Fibroblast of skin of left quadriceps (primary cell): ENCODE measurements around the gene TTLL5.

Experiments used
- DNase-seq, 2 experiments: peaks; one replicate each; pipeline ENCODE4 v3.0.0-alpha.2; 2013; ENCODE audit warnings: low read depth in 2 of 2

TTLL5 gene

DNA sequence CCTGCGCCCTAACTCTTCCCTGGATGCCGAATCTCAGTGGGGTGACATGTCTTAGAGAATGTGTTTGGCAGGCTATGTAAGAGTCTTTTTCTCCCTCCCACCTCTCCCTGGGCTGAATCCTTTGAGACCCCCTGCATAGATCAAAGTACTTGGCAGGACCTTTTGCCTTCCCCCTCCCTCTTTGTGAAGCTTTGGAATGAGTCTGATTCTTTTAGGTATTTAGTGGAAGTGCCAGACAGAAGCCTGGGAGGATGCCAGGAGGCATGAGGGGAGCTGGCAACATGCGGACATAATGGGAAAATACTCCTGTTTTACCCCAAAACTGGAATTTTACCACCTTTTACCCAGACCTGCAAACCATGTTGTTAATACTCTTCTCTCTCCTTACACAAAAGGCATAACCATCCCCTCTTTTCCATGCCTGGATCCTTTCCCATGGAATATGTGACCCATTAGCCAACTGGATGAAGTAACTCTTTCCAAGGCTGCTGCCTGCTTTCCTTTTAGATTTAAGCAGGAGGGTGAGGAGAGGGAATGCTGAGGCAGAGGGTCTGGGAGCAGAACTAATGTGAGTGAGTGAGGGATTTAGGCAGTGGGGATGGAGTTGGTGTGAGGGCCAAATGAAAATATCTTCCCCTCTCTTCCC lies 41.7 kb downstream of the TTLL5 start:
- no peak for DNase-seq

DNA sequence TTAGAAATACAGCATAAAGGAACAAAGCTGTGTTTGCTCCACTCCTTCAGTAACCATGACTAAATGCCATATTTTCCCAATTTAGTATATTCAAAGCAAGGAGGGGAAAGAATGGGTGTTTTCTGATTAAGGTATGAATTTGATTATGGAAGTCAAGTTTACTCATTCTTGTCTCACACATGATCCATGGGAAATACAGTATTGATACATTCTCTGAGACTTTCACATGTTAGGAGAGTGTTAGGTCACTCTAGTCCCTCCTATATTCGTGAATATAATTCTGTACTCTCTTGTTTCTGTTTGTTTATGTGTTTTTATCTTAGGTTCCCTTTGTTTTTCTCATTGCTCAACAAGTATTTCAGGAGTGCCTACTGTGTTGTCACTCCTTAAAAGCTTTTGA lies 42.4 kb downstream of the TTLL5 start:
- no peak for DNase-seq

- DNase-seq = no peak
These were observed 44.0 kb downstream of the TTLL5 start for GRCh38 chr14:75705014-75705413.

DNA sequence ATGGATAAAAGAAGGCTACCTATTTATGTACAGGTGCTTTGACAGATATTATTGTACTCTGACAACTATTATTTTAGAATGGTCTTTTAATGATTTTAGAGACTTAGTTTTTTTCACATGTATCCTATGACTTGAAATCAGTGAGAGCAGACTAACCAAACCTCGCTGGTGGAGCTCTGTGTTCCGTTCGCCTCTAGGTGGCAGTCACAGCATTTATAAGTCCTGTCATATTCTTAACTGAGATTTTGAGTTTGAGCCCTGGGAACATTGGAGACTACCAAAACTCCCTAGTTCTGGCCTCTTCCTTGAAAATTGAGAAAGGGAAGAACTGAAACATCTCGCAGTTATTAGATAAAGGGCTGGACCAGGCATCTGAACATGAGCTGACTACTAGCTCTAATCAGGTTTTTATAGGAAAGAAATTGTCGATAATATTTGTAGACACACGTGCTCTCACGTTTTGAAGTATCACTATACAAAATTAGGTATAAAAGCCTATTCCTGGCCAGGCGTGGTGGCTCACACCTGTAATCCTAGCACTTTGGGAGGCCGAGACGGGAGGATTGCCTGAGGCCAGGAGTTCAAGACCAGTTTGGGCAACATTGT lies 48.3 kb downstream of the TTLL5 start:
- DNase-seq = peak in 1 of 2 experiments; percentile 63

- peak in 1 of 2 experiments; percentile 42 for DNase-seq
These were observed 50.2 kb downstream of the TTLL5 start for GRCh38 chr14:75711105-75711795.

- DNase-seq = peak; percentile 55 to 62
These were observed 50.8 kb downstream of the TTLL5 start for GRCh38 chr14:75711796-75712211.

DNA sequence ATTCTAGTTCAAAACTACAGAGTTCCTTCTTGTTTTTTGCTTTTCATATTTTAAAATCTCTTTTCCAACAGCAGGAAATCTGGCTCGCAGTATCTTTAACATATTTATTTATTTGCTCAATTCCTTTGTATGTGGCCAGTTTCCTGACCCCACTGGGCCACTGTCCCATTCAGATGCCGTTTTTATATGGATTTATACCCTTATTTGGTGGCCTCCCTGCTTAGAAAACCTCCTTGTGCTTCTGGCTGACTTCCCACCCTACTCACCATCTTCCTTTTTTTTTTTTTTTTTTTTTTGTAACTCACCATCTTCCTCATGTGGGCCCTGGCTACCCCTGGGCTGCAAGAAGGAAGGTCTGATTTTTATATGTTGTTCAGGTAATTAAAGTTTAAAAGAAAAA lies 53.9 kb downstream of the TTLL5 start:
- no peak for DNase-seq

DNA sequence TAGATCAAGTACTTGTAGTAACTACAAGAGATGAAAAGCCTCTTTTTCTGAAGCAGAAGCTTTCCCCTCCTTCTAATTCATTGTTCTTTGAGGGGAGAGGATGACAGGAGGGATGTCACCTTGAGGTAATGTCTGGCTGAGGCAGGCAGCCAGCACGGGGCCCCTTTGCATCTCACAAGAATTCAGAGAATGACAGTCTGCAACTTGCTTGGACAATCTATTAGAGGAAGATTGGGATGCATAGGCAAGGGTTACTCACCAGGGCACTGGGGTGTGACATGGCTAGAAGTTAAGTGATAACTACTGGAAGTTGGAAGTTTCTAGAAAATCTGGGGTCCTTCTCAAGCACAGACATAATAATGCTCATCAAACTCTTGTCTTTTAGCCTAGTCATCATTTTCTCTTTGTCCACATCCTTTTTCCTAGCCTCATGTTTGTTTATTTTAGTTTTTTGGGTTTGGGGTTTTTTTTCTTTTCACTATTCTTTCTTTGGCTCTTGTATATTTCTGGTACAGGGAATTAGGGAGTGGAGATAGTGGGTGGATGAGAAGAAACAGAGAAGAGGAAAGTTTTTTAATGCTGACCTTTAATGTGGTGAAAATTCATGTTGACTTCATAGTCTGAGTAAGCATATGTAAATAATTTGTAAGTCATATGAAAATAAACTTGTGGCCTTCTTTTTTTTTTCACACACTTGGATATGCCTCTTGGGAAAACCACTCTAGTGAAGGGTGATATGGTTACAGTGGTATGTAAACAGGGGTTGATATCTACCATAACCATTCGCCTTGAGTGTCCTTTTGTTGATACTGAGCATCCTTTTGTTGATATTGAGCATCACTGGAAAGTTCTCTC lies 55.1 kb downstream of the TTLL5 start:
- peak in 1 of 2 experiments; percentile 35 for DNase-seq

DNA sequence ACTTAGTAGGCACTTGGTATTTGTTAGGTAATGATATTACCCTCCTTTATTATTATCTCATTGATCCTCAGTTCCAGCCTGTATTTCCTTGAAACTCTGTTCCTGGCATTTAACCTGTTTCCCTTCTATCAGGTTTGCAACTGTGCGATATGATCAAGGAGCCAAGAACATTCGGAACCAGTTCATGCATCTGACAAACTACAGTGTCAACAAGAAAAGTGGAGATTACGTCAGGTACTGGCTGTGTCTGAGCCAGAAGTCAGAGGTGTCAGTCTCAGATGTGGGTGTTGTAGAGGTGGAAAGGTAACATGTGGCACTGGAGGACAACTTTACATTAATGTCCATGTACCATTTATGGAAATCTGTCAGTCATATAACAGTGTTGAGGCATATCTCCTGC lies 56.7 kb downstream of the TTLL5 start:
- DNase-seq = no peak

DNA sequence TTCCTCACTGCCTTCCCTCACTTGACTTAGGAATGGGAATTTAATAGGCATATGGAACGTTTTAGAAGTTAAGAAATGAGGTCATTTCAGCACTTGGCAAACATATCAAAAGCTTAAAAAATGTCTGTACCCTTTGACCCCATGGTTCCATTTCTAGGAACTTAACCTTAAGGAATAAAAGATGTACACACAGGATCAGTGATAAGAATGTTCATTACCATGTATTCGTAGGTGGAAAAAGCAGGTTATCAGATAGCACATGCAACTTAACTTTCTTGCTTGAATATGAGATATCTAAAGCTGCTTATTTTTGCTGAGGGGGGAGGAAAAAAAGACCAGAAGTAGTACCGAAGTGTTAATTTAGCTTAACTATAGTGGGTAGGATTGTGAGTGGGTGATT lies 57.2 kb downstream of the TTLL5 start:
- no peak for DNase-seq

- DNase-seq = no peak
These were observed 59.1 kb downstream of the TTLL5 start for GRCh38 chr14:75720116-75720515.

DNA sequence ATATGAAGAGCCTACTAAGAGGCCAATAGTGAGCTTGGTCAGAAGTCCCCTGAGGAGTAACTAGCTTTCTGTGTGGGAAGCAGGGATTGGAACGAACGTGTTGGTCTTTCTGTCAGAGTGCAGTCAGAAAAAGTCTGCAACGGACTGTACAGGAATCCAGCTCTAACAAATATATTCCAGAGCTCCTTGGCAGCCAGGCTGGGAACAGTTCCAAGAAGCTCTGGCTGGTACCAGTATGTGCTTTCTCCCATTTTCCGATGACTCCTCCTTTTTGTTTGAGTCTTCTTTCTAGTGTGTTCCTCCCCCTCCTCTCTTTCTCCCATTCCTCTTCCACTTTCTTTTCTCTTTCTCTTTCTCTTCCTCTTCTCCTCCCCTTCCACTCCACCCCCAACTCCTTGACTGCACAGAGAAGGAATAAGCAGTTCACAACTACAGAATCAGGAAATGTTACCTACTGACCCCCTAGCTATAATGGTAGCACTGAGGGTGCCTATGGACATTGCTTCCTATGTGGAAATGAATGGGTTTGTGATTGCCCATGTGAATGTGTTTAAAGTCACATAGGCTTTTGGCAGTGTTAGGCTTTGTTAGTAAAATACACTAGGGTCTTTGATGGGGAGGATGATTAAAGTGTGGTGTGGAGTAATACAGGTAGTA lies 59.9 kb downstream of the TTLL5 start:
- DNase-seq = no peak

- DNase-seq = no peak
These were observed 62.7 kb downstream of the TTLL5 start for GRCh38 chr14:75723716-75724115.

- DNase-seq = no peak
These were observed 63.6 kb downstream of the TTLL5 start for GRCh38 chr14:75724414-75725204.

DNA sequence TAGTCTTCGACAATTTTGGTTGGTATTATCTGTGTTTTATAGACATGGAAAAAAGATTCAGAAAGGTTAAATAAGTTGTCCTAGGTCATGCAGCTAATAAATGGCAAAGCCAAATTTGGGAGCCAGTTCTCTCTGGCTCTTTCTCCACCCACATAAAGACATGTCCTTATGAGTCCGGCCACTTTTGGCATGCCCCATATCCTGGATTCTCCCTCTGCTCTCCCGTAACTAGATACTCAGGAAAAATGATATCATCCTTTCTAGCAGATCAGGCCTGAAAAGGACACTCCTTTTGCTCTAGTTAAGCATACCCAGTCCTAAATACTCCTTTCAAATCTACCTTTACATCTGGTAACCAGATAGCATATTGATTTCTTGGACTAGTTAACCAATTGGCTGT lies 64.4 kb downstream of the TTLL5 start:
- no peak for DNase-seq

GRCh38 chr14:75726321-75726720 lies 65.3 kb downstream of the TTLL5 start:
- no peak for DNase-seq

DNA sequence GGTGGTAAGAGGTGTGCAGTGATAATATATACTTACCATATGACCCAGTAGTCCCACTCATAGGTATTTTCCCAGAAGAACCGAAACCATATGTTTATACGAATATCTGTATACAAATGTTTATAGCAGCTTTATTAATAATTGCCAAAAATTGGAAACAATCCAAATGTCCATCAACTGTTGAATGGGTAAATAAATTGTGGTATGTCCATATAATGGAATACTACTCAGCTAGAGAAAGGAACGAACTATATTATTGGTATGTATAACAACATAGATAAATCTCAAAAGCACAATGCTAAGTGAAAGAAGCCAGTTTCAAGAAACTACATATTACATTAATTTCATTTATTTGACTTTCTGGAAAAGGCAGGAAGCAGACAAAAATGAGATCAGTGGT lies 66.1 kb downstream of the TTLL5 start:
- no peak for DNase-seq

DNA sequence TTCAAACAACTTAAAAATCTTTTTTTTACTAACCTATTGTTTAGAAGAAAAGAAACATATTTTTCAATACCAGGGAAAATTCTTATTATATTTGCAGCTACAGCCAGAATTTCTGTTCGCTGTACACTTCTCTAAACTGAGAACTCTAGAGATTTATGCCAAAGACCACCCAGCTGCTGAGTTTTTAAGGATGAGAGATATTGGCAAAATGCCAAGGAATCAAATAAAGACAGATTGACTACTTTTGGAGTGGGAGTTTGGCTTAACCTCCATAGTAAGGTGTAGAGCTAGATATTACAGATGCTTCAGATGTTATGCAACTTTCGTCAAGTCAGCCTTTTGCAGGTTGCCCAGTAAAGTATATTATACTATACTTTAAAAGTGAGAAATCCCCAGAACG lies 71.8 kb downstream of the TTLL5 start:
- DNase-seq = no peak

GRCh38 chr14:75734854-75735253 lies 73.8 kb downstream of the TTLL5 start:
- no peak for DNase-seq

DNA sequence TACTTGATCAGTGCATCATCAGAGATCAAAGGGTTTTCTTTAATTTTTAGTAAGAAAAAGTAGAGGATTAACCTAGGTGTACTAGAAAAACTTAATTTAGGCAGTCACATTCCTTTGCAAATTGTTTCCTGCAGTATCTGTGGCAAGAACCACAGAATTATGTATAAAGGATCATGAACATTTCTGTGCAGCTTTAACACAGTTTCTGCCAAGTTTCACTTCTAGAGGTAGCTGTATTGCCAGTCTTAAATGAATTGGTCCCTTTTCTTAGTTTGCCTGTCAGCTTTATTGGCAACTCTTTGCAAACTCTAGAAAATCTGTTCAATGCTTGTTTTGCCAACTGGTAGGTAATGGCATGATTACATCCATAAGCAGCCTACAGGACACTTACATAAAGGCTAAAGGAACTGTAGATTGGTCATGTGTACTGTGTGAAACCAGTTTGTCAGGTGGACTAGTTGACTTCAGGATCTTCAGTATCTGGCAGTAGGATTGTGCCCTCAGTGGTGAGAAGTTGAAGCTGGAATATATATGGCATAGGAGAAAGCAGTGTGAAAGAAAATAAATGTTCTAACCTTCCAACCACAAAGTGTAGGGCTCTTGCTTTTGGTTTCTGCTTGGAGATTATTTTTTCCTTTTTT lies 75.9 kb downstream of the TTLL5 start:
- no peak for DNase-seq
